GM12874 (cell line): ENCODE measurements around the gene CBFB.

Experiments
- TF ChIP-seq, protein P1 (sequence below): IDR thresholded peaks from 2 replicates; pipeline ENCODE4 v1.5.1; 2011; ENCODE audit warnings: low read depth, mild to moderate bottlenecking, control low read depth, low read length, moderate library complexity; ENCODE audit not compliant: insufficient read depth

Gene CBFB

DNA sequence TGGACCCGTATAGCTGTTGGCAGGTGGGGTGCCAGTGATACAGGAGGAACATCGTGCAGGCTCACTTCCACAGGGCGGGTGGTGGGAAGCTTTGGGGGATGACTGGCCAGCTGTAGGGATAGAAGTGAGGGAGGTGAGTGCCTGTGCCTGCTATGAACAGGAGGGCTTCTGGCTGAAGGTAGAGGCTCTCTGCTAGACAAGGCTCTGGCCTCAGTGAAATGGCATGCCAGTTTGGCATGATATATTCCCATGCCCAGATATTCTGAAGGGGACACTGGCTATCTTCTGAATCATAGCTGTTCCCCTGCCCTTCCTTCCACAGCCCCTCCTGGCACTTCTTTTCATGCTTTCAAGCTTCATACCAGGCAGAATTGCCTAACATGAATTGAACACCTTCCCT is 99.9 kb downstream of the CBFB start:
- TF ChIP-seq, protein P1, sequence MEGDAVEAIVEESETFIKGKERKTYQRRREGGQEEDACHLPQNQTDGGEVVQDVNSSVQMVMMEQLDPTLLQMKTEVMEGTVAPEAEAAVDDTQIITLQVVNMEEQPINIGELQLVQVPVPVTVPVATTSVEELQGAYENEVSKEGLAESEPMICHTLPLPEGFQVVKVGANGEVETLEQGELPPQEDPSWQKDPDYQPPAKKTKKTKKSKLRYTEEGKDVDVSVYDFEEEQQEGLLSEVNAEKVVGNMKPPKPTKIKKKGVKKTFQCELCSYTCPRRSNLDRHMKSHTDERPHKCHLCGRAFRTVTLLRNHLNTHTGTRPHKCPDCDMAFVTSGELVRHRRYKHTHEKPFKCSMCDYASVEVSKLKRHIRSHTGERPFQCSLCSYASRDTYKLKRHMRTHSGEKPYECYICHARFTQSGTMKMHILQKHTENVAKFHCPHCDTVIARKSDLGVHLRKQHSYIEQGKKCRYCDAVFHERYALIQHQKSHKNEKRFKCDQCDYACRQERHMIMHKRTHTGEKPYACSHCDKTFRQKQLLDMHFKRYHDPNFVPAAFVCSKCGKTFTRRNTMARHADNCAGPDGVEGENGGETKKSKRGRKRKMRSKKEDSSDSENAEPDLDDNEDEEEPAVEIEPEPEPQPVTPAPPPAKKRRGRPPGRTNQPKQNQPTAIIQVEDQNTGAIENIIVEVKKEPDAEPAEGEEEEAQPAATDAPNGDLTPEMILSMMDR, result no peak

DNA sequence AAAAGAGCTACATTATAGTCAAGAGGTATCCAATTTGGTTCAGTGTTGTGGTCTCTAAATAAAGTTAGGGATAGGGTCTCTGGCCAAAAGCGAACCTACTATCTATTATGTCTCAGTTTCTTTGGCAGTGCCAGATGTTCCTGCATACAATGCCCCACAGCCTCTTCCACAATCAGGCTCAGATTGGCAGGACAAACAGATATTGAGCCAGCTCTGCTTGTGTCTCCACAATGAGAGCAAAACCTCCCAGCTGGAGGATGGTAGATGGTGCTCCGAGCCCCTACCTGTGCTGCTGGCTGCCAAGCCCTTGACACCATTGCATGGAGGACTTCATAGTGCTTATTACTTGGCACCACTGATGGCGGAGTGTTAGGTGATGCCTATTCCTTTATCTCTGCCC is 100.5 kb downstream of the CBFB start:
- TF ChIP-seq, protein P1, result no peak

DNA sequence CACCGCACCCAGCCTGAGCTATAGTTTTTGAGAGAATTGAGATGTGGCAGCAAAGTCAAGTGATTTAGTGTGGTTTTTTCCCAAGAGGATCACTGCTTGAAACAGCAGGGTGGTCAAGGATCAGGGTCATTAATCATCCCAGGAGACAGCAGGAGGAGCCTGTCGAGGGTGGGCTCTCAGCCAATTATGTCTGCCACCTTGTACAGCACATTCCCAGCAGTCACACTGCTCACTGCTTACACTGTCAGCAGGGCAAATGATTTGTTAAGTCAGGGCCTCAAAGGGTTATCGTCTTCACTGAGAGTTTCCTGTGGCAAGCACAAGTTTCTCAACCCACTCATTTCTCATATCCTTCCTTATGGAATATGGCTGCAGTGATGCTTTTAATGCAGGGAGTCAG is 108.7 kb downstream of the CBFB start:
- TF ChIP-seq, protein P1, result no peak

DNA sequence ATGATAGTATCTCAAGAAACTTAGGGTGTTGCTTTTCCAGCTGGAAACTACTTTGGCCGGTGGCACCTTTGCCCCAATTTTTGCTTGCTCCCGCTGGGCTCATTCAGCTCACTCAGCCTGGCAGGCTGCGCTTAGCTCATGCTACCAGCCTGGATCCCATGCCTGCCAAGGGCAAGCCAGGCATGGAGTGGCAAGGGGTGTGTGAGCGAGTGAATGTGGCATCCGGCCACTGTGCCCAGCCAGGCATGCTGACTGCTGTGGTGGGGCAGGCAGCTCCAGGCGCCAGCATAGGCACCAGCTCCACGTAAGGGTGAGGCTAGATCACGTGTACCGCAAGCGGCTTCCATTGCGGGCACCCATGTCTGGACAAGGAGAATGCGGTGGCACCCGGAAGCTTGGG is 112.4 kb downstream of the CBFB start:
- TF ChIP-seq, protein P1, result no peak

DNA sequence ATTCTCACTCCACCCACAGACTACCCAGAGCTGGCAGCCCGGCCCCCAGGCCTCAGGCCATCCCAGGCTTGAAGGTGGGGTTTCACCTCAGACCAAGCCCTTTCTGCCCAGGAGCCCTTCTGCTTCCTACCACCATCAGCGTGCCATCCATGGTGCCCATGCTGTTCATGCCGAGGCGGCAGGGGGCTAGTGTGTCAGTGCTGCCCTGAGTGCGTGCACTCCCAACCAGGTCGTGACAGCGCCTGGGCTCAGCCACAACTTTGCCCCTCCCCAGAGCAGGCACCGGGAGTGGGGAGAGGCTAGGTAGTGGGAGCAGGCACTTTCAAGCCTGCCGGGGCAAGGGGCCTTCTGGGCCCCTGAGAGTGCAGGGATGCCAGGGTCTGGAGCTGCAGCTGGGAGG is 113.4 kb downstream of the CBFB start:
- TF ChIP-seq, protein P1, result no peak

DNA sequence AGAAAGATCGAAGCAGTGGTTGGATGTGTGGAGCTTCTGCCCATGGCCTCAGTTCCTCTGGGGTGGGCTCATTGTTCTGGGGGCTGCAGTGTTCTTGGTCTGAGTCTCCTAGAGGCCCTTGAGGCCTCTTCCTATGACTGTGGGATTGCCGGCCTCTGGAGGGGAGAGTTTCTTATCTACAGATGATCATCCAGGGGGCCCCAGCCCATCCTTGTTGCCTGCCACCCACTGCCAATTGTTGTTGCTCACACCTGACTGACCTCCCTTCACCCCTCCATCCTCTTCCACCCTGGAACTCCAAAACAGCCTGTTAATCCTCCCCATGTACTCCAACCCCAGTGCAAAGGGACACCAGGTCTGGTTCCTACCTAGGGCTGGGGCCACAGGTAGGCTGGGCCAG is 116.0 kb downstream of the CBFB start:
- TF ChIP-seq, protein P1, result no peak

DNA sequence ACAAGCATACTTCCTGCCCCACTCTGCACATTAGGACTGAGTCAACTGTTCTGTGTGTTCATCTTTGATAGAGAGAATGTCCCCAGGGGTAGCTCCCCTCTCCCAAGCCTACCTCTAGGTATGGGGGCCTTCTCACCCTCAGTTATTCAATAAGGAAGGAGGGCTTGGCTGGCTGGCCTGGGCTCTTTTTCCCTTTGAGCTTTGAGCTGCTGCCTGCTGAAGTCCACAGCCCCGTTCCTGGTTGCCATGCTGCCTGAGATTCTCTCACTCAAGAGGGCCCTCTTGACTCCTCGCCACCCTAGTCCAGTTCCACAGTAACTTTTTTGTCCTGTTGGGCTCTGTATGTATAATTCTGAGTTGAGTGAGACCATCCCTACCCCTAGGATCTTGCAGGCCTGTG is 116.8 kb downstream of the CBFB start:
- TF ChIP-seq, protein P1, result no peak
